H1 (cell line): ENCODE results near the gene GALNT7.

Experiments
- BACH1 ChIP-seq: IDR thresholded peaks from 2 replicates; pipeline ENCODE4 v1.6.1; 2012; ENCODE audit warnings: low read length, improper control_type of control experiment
- CTCF ChIP-seq, 3 experiments: IDR thresholded peaks; 1 replicate in 2 of 3; 2 replicates in 1 of 3; pipeline versions ENCODE4 v1.5.1 to v1.6.1; 2011; ENCODE audit warnings: low read length in 3 of 3, mild to moderate bottlenecking in 3 of 3, inconsistent platforms in 2 of 3, low read depth in 1 of 3, moderate library complexity in 1 of 3; ENCODE audit not compliant: insufficient read depth in 1 of 3; ENCODE audit errors: control extremely low read depth in 1 of 3
- EP300 ChIP-seq, 2 experiments: IDR thresholded peaks; 1 replicate in 1 of 2; 2 replicates in 1 of 2; pipeline ENCODE4 v1.6.1; 2011 to 2012; ENCODE audit warnings: low read depth in 2 of 2, low read length in 2 of 2, mild to moderate bottlenecking in 2 of 2, borderline replicate concordance in 1 of 2, inconsistent platforms in 1 of 2, moderate library complexity in 1 of 2
- HDAC2 ChIP-seq, 2 experiments: fragments of 300-600 bp in 1 of 2; sonication (generic) in 1 of 2; IDR thresholded peaks; 2 replicates each; pipeline ENCODE4 v1.6.1; 2011 to 2012; ENCODE audit warnings: low read depth in 2 of 2, low read length in 2 of 2, mild to moderate bottlenecking in 2 of 2, moderate library complexity in 2 of 2, borderline replicate concordance in 1 of 2, inconsistent platforms in 1 of 2
- KDM1A ChIP-seq: fragments of 200-600, 300-600 bp; sonication (generic); IDR thresholded peaks from 2 replicates; pipeline ENCODE4 v1.7.1; 2016; ENCODE audit warnings: mild to moderate bottlenecking, low read length, borderline replicate concordance
- MAX ChIP-seq: IDR thresholded peaks from 2 replicates; pipeline ENCODE4 v1.6.1; 2012; ENCODE audit warnings: inconsistent platforms
- POLR2A ChIP-seq, 2 experiments: IDR thresholded peaks; 1 replicate in 1 of 2; 2 replicates in 1 of 2; pipeline ENCODE4 v1.6.1; 2011; ENCODE audit warnings: low read depth in 2 of 2, low read length in 2 of 2, mild to moderate bottlenecking in 2 of 2; ENCODE audit errors: control extremely low read depth in 1 of 2
- POLR2AphosphoS5 ChIP-seq: IDR thresholded peaks from 2 replicates; pipeline ENCODE4 v1.6.1; 2011; ENCODE audit warnings: low read depth, low read length
- RXRA ChIP-seq: IDR thresholded peaks from 2 replicates; pipeline ENCODE4 v1.6.1; 2011; ENCODE audit warnings: low read depth, mild to moderate bottlenecking, low read length, moderate library complexity; ENCODE audit not compliant: insufficient read depth
- SP1 ChIP-seq: IDR thresholded peaks from 2 replicates; pipeline ENCODE4 v1.6.1; 2011; ENCODE audit warnings: low read depth, low read length
- SUZ12 ChIP-seq: fragments of 200-600 bp; sonication (generic); IDR thresholded peaks from 2 replicates; pipeline ENCODE4 v1.6.1; 2012; ENCODE audit warnings: mild to moderate bottlenecking, inconsistent platforms, low read length, moderate library complexity, mixed read lengths
- TAF1 ChIP-seq: IDR thresholded peaks from 2 replicates; pipeline ENCODE4 v1.6.1; 2011; ENCODE audit warnings: mild to moderate bottlenecking, low read depth, low read length
- ZNF274 ChIP-seq: IDR thresholded peaks from 2 replicates; pipeline ENCODE4 v1.7.0; 2012; ENCODE audit warnings: low read length, borderline replicate concordance; ENCODE audit errors: extremely low read depth

- no peak for TF ChIP-seq ZNF274
- no peak for TF ChIP-seq MAX
- TF ChIP-seq CTCF (IDR thresholded peaks at IDR 0.05; ENCODE audit: control extremely low read depth in 1 of 3, insufficient read depth in 1 of 3, low read depth in 1 of 3, low read length in 3 of 3), result no peak
- TF ChIP-seq POLR2A (IDR thresholded peaks at IDR 0.05; ENCODE audit: control extremely low read depth in 1 of 2, low read depth in 2 of 2, low read length in 2 of 2), result no peak
- no peak for TF ChIP-seq BACH1
- TF ChIP-seq EP300 (IDR thresholded peaks at IDR 0.05; ENCODE audit: borderline replicate concordance in 1 of 2, low read depth in 2 of 2, low read length in 2 of 2), result no peak
- no peak for TF ChIP-seq SUZ12
- TF ChIP-seq KDM1A, result no peak
- no peak for TF ChIP-seq RXRA
- no peak for TF ChIP-seq SP1
- TF ChIP-seq TAF1, result no peak
- no peak for TF ChIP-seq POLR2AphosphoS5
- TF ChIP-seq HDAC2 (IDR thresholded peaks at IDR 0.05; ENCODE audit: borderline replicate concordance in 1 of 2, low read depth in 2 of 2, low read length in 2 of 2), result no peak
Measured at GRCh38 chr4:173237152-173237551, 68.5 kb downstream of the GALNT7 start.
